ENCODE data around the gene MRTFB. TPM values are rescaled to one million over a fixed set of nuclear protein-coding genes. Genes with fewer than 3 reads are reported as not detected.

MRTFB gene
- total and polyA plus RNA-seq, 2 experiments from 2014 or later = 13.9 to 22.2 TPM

GRCh38 chr16:14291286-14291685 lies 220.2 kb downstream of the MRTFB start:
- peaks cover 7% of the 10 kb centered on the region for H3K27me3 Mint-ChIP-seq (ENCODE audit: insufficient read depth, low read depth, poor library complexity)
- Histone ChIP-seq H3K36me3 (ENCODE audit: insufficient read depth) (no peaks in the 10 kb centered on the region), H3K27me3 (ENCODE audit: insufficient read depth) (no peaks in the 10 kb centered on the region; the same call in 1 of the 2 replicates), H3K4me2 (no peak overlapping the region), H3K4me3 (no peak overlapping the region), H3F3A (replicated peaks; ENCODE audit: low read depth) (peaks cover 3% of the 10 kb centered on the region), H3K9me2 (ENCODE audit: insufficient read depth) (no peaks in the 10 kb centered on the region), H3K4me1 (ENCODE audit: insufficient read depth) (peaks cover 4% of the 10 kb centered on the region; the same call in 1 of the 2 replicates), H3K79me2 (replicated peaks; ENCODE audit: insufficient read depth) (no peaks in the 10 kb centered on the region), H2AFZ (no peak overlapping the region), H3K27ac (ENCODE audit: low read depth) (no peak overlapping the region), H4K20me1 (replicated peaks; ENCODE audit: insufficient read depth) (no peaks in the 10 kb centered on the region)
- no peak for DNase-seq (ENCODE audit: low spot score)
- no peak overlapping the region for H3K4me3 Mint-ChIP-seq
- TF ChIP-seq ZNF114 (CRISPR knock-in tag; IDR thresholded peaks at IDR 0.05) (no peak), POLR2AphosphoS5 (IDR thresholded peaks at IDR 0.05; ENCODE audit: low read depth) (no peak), EZH2phosphoT487 (IDR thresholded peaks at IDR 0.05; ENCODE audit: unreplicated experiment) (no peak), NANOG (IDR thresholded peaks at IDR 0.05; ENCODE audit: borderline replicate concordance) (no peak), ZNF331 (CRISPR knock-in tag; IDR thresholded peaks at IDR 0.05; ENCODE audit: low read depth) (no peak), JUNB (IDR thresholded peaks at IDR 0.05; ENCODE audit: unreplicated experiment) (no peak), EZH2 (IDR thresholded peaks at IDR 0.05; ENCODE audit: low read depth, unreplicated experiment) (no peak), STAT1 (IDR thresholded peaks at IDR 0.05; ENCODE audit: unreplicated experiment) (no peak), CREB1 (CRISPR knock-in tag; IDR thresholded peaks at IDR 0.05; ENCODE audit: low read depth) (no peak)
- TF ChIP-seq, protein P1, sequence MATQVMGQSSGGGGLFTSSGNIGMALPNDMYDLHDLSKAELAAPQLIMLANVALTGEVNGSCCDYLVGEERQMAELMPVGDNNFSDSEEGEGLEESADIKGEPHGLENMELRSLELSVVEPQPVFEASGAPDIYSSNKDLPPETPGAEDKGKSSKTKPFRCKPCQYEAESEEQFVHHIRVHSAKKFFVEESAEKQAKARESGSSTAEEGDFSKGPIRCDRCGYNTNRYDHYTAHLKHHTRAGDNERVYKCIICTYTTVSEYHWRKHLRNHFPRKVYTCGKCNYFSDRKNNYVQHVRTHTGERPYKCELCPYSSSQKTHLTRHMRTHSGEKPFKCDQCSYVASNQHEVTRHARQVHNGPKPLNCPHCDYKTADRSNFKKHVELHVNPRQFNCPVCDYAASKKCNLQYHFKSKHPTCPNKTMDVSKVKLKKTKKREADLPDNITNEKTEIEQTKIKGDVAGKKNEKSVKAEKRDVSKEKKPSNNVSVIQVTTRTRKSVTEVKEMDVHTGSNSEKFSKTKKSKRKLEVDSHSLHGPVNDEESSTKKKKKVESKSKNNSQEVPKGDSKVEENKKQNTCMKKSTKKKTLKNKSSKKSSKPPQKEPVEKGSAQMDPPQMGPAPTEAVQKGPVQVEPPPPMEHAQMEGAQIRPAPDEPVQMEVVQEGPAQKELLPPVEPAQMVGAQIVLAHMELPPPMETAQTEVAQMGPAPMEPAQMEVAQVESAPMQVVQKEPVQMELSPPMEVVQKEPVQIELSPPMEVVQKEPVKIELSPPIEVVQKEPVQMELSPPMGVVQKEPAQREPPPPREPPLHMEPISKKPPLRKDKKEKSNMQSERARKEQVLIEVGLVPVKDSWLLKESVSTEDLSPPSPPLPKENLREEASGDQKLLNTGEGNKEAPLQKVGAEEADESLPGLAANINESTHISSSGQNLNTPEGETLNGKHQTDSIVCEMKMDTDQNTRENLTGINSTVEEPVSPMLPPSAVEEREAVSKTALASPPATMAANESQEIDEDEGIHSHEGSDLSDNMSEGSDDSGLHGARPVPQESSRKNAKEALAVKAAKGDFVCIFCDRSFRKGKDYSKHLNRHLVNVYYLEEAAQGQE (IDR thresholded peaks at IDR 0.05; ENCODE audit: unreplicated experiment) = no peak
- TF ChIP-seq, protein P2, sequence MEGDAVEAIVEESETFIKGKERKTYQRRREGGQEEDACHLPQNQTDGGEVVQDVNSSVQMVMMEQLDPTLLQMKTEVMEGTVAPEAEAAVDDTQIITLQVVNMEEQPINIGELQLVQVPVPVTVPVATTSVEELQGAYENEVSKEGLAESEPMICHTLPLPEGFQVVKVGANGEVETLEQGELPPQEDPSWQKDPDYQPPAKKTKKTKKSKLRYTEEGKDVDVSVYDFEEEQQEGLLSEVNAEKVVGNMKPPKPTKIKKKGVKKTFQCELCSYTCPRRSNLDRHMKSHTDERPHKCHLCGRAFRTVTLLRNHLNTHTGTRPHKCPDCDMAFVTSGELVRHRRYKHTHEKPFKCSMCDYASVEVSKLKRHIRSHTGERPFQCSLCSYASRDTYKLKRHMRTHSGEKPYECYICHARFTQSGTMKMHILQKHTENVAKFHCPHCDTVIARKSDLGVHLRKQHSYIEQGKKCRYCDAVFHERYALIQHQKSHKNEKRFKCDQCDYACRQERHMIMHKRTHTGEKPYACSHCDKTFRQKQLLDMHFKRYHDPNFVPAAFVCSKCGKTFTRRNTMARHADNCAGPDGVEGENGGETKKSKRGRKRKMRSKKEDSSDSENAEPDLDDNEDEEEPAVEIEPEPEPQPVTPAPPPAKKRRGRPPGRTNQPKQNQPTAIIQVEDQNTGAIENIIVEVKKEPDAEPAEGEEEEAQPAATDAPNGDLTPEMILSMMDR (conservative IDR thresholded peaks at IDR 0.05; ENCODE audit: low read depth in 2 of 2) = no peak
- TF ChIP-seq, protein P3, sequence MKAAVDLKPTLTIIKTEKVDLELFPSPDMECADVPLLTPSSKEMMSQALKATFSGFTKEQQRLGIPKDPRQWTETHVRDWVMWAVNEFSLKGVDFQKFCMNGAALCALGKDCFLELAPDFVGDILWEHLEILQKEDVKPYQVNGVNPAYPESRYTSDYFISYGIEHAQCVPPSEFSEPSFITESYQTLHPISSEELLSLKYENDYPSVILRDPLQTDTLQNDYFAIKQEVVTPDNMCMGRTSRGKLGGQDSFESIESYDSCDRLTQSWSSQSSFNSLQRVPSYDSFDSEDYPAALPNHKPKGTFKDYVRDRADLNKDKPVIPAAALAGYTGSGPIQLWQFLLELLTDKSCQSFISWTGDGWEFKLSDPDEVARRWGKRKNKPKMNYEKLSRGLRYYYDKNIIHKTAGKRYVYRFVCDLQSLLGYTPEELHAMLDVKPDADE (IDR thresholded peaks at IDR 0.05) = no peak
- TF ChIP-seq, protein P4, sequence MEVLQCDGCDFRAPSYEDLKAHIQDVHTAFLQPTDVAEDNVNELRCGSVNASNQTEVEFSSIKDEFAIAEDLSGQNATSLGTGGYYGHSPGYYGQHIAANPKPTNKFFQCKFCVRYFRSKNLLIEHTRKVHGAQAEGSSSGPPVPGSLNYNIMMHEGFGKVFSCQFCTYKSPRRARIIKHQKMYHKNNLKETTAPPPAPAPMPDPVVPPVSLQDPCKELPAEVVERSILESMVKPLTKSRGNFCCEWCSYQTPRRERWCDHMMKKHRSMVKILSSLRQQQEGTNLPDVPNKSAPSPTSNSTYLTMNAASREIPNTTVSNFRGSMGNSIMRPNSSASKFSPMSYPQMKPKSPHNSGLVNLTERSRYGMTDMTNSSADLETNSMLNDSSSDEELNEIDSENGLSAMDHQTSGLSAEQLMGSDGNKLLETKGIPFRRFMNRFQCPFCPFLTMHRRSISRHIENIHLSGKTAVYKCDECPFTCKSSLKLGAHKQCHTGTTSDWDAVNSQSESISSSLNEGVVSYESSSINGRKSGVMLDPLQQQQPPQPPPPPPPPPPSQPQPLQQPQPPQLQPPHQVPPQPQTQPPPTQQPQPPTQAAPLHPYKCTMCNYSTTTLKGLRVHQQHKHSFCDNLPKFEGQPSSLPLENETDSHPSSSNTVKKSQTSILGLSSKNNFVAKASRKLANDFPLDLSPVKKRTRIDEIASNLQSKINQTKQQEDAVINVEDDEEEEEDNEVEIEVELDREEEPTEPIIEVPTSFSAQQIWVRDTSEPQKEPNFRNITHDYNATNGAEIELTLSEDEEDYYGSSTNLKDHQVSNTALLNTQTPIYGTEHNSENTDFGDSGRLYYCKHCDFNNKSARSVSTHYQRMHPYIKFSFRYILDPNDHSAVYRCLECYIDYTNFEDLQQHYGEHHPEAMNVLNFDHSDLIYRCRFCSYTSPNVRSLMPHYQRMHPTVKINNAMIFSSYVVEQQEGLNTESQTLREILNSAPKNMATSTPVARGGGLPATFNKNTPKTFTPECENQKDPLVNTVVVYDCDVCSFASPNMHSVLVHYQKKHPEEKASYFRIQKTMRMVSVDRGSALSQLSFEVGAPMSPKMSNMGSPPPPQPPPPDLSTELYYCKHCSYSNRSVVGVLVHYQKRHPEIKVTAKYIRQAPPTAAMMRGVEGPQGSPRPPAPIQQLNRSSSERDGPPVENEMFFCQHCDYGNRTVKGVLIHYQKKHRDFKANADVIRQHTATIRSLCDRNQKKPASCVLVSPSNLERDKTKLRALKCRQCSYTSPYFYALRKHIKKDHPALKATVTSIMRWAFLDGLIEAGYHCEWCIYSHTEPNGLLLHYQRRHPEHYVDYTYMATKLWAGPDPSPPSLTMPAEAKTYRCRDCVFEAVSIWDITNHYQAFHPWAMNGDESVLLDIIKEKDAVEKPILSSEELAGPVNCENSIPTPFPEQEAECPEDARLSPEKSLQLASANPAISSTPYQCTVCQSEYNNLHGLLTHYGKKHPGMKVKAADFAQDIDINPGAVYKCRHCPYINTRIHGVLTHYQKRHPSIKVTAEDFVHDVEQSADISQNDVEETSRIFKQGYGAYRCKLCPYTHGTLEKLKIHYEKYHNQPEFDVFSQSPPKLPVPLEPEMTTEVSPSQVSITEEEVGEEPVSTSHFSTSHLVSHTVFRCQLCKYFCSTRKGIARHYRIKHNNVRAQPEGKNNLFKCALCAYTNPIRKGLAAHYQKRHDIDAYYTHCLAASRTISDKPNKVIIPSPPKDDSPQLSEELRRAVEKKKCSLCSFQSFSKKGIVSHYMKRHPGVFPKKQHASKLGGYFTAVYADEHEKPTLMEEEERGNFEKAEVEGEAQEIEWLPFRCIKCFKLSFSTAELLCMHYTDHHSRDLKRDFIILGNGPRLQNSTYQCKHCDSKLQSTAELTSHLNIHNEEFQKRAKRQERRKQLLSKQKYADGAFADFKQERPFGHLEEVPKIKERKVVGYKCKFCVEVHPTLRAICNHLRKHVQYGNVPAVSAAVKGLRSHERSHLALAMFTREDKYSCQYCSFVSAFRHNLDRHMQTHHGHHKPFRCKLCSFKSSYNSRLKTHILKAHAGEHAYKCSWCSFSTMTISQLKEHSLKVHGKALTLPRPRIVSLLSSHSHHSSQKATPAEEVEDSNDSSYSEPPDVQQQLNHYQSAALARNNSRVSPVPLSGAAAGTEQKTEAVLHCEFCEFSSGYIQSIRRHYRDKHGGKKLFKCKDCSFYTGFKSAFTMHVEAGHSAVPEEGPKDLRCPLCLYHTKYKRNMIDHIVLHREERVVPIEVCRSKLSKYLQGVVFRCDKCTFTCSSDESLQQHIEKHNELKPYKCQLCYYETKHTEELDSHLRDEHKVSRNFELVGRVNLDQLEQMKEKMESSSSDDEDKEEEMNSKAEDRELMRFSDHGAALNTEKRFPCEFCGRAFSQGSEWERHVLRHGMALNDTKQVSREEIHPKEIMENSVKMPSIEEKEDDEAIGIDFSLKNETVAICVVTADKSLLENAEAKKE (CRISPR knock-in tag; IDR thresholded peaks at IDR 0.05) = no peak
- ATAC-seq = no peak
- peaks cover 3% of the 10 kb centered on the region; the same call in 2 of the 3 replicates for H3K36me3 Mint-ChIP-seq (ENCODE audit: low read depth)
- H3K4me1 Mint-ChIP-seq = 0 out of 3 replicates have a peak, but pooled peaks cover 2% of the 10 kb centered on the region
- peaks cover 7% of the 10 kb centered on the region; the same call in 2 of the 3 replicates for H3K9me3 Mint-ChIP-seq
- no peak overlapping the region for H3K27ac Mint-ChIP-seq
